ENCODE results near the gene SPINK13.
"Not testable (repeated sequence)": the region's sequence is repeated elsewhere in the genome, so short reads cannot be mapped to it uniquely, and the experiment has no call there.

SPINK13 gene

GRCh38 chr5:148312153-148312552 is 43.6 kb downstream of the SPINK13 start, which contains the start of gene SPINK7:
SPINK7 (plus strand) TSS chr5:148312423; CDS start chr5:148312484, 61 bp downstream.
- Histone ChIP-seq H3K79me1 (ENCODE audit: low read length) (no peaks in the 10 kb centered on the region), H3K79me2 (ENCODE audit: control insufficient read depth, insufficient read depth, low read length, poor library complexity) (no peaks in the 10 kb centered on the region), H4K91ac (ENCODE audit: low read depth, low read length) (no peak within 1 kb of the TSS), H3K27ac (ENCODE audit: low read depth, low read length) (no peak within 1 kb of the TSS), H3K4ac (ENCODE audit: low read depth, low read length) (no peak within 1 kb of the TSS), H3K4me1 (ENCODE audit: control insufficient read depth in 1 of 2, insufficient read depth in 2 of 2, low read length in 2 of 2) (no peaks in the 10 kb centered on the region), H3K23ac (ENCODE audit: low read length) (no peak within 1 kb of the TSS), H3K4me3 (ENCODE audit: low read depth, low read length) (no peak within 1 kb of the TSS), H3K36me3 (ENCODE audit: control insufficient read depth in 1 of 2, insufficient read depth in 2 of 2, low read length in 2 of 2) (no peaks in the 10 kb centered on the region), H2AK5ac (ENCODE audit: low read length) (no peak within 1 kb of the TSS), H4K12ac (ENCODE audit: low read depth, low read length) (no peak within 1 kb of the TSS), H2BK12ac (ENCODE audit: low read length) (no peak within 1 kb of the TSS), H2BK5ac (ENCODE audit: low read depth, low read length, poor library complexity) (no peak within 1 kb of the TSS), H2AFZ (ENCODE audit: insufficient read depth, low read length, poor library complexity) (no peak within 1 kb of the TSS), H2BK120ac (ENCODE audit: insufficient read depth, low read length, poor library complexity) (no peak within 1 kb of the TSS), H3K9me3 (ENCODE audit: insufficient read depth, low read depth, low read length) (no peaks in the 10 kb centered on the region), H3K14ac (ENCODE audit: low read length) (no peak within 1 kb of the TSS), H3K27me3 (ENCODE audit: insufficient read depth, low read length) (no peaks in the 10 kb centered on the region), H3K9ac (ENCODE audit: low read length) (no peak within 1 kb of the TSS), H3K18ac (ENCODE audit: low read length) (no peak within 1 kb of the TSS), H3K4me2 (ENCODE audit: low read length) (no peak within 1 kb of the TSS), H4K8ac (ENCODE audit: low read depth, low read length) (no peak within 1 kb of the TSS)
- DNase-seq = no peak
- no CpG with 5 or more reads among the region's 3 CpGs for WGBS (ENCODE audit: extremely low coverage, insufficient coverage, insufficient read length)

- H2BK12ac ChIP-seq (ENCODE audit: low read length) = no peak overlapping the region
- no peaks in the 10 kb centered on the region for H3K27me3 ChIP-seq (ENCODE audit: insufficient read depth, low read length)
- no CpG with 5 or more reads among the region's 2 CpGs for WGBS (ENCODE audit: extremely low coverage, insufficient coverage, insufficient read length)
- H3K4me1 ChIP-seq (ENCODE audit: control insufficient read depth in 1 of 2, insufficient read depth in 2 of 2, low read length in 2 of 2) = no peaks in the 10 kb centered on the region
- H2AK5ac ChIP-seq (ENCODE audit: low read length) = no peak overlapping the region
- no peak overlapping the region for H4K12ac ChIP-seq (ENCODE audit: low read depth, low read length)
- no peak overlapping the region for H3K27ac ChIP-seq (ENCODE audit: low read depth, low read length)
- no peak overlapping the region for H2BK5ac ChIP-seq (ENCODE audit: low read depth, low read length, poor library complexity)
- H3K9me3 ChIP-seq (ENCODE audit: insufficient read depth, low read depth, low read length) = no peaks in the 10 kb centered on the region
- H3K79me1 ChIP-seq (ENCODE audit: low read length) = no peaks in the 10 kb centered on the region
- no peak overlapping the region for H3K4ac ChIP-seq (ENCODE audit: low read depth, low read length)
- H4K91ac ChIP-seq (ENCODE audit: low read depth, low read length) = no peak overlapping the region
- no peak overlapping the region for H2AFZ ChIP-seq (ENCODE audit: insufficient read depth, low read length, poor library complexity)
- H3K4me2 ChIP-seq (ENCODE audit: low read length) = no peak overlapping the region
- no peaks in the 10 kb centered on the region for H3K79me2 ChIP-seq (ENCODE audit: control insufficient read depth, insufficient read depth, low read length, poor library complexity)
- H3K4me3 ChIP-seq (ENCODE audit: low read depth, low read length) = no peak overlapping the region
- H2BK120ac ChIP-seq (ENCODE audit: insufficient read depth, low read length, poor library complexity) = no peak overlapping the region
- no peak overlapping the region for H3K14ac ChIP-seq (ENCODE audit: low read length)
- H4K8ac ChIP-seq (ENCODE audit: low read depth, low read length) = no peak overlapping the region
- no peak overlapping the region for H3K23ac ChIP-seq (ENCODE audit: low read length)
- no peak for DNase-seq
- no peak overlapping the region for H3K9ac ChIP-seq (ENCODE audit: low read length)
- H3K36me3 ChIP-seq (ENCODE audit: control insufficient read depth in 1 of 2, insufficient read depth in 2 of 2, low read length in 2 of 2) = no peaks in the 10 kb centered on the region
- H3K18ac ChIP-seq (ENCODE audit: low read length) = no peak overlapping the region
Observed at GRCh38 chr5:148314187-148314586, 45.6 kb downstream of the SPINK13 start.

GRCh38 chr5:148314731-148315130 is 46.1 kb downstream of the SPINK13 start:
- Histone ChIP-seq H3K4me3 (ENCODE audit: low read depth, low read length) (no peak overlapping the region), H3K79me2 (ENCODE audit: control insufficient read depth, insufficient read depth, low read length, poor library complexity) (no peaks in the 10 kb centered on the region), H2BK120ac (ENCODE audit: insufficient read depth, low read length, poor library complexity) (no peak overlapping the region), H2AK5ac (ENCODE audit: low read length) (no peak overlapping the region), H3K36me3 (ENCODE audit: control insufficient read depth in 1 of 2, insufficient read depth in 2 of 2, low read length in 2 of 2) (no peaks in the 10 kb centered on the region), H3K9ac (ENCODE audit: low read length) (no peak overlapping the region), H3K79me1 (ENCODE audit: low read length) (no peaks in the 10 kb centered on the region), H3K14ac (ENCODE audit: low read length) (no peak overlapping the region), H4K8ac (ENCODE audit: low read depth, low read length) (no peak overlapping the region), H2BK5ac (ENCODE audit: low read depth, low read length, poor library complexity) (no peak overlapping the region), H3K23ac (ENCODE audit: low read length) (no peak overlapping the region), H3K9me3 (ENCODE audit: insufficient read depth, low read depth, low read length) (no peaks in the 10 kb centered on the region), H3K18ac (ENCODE audit: low read length) (no peak overlapping the region), H3K4ac (ENCODE audit: low read depth, low read length) (no peak overlapping the region), H3K27me3 (ENCODE audit: insufficient read depth, low read length) (no peaks in the 10 kb centered on the region), H4K91ac (ENCODE audit: low read depth, low read length) (no peak overlapping the region), H2BK12ac (ENCODE audit: low read length) (no peak overlapping the region), H3K4me2 (ENCODE audit: low read length) (no peak overlapping the region), H2AFZ (ENCODE audit: insufficient read depth, low read length, poor library complexity) (no peak overlapping the region), H4K12ac (ENCODE audit: low read depth, low read length) (no peak overlapping the region), H3K4me1 (ENCODE audit: control insufficient read depth in 1 of 2, insufficient read depth in 2 of 2, low read length in 2 of 2) (no peaks in the 10 kb centered on the region), H3K27ac (ENCODE audit: low read depth, low read length) (no peak overlapping the region)
- no CpG with 5 or more reads among the region's 4 CpGs for WGBS (ENCODE audit: extremely low coverage, insufficient coverage, insufficient read length)
- DNase-seq = no peak

- no CpG with 5 or more reads among the region's 42 CpGs for WGBS (ENCODE audit: extremely low coverage, insufficient coverage, insufficient read length)
- not testable (repeated sequence) for H2BK5ac ChIP-seq (ENCODE audit: low read depth, low read length, poor library complexity)
- H4K91ac ChIP-seq (ENCODE audit: low read depth, low read length) = peak overlapping the region; percentile 51
Observed at GRCh38 chr5:148320011-148320963, 51.7 kb downstream of the SPINK13 start.

More at GRCh38 chr5:148320011-148320963, 51.7 kb downstream of the SPINK13 start:
- H3K4me1 ChIP-seq (ENCODE audit: control insufficient read depth in 1 of 2, insufficient read depth in 2 of 2, low read length in 2 of 2); H2AK5ac ChIP-seq (ENCODE audit: low read length); H3K36me3 ChIP-seq (ENCODE audit: control insufficient read depth in 1 of 2, insufficient read depth in 2 of 2, low read length in 2 of 2); H3K23ac ChIP-seq (ENCODE audit: low read length); H3K27me3 ChIP-seq (ENCODE audit: insufficient read depth, low read length); H3K27ac ChIP-seq (ENCODE audit: low read depth, low read length); H3K4ac ChIP-seq (ENCODE audit: low read depth, low read length); H3K79me2 ChIP-seq (ENCODE audit: control insufficient read depth, insufficient read depth, low read length, poor library complexity); DNase-seq; H3K18ac ChIP-seq (ENCODE audit: low read length); H2BK12ac ChIP-seq (ENCODE audit: low read length); H3K9me3 ChIP-seq (ENCODE audit: insufficient read depth, low read depth, low read length); H3K79me1 ChIP-seq (ENCODE audit: low read length); H3K9ac ChIP-seq (ENCODE audit: low read length): not testable (repeated sequence)
- Histone ChIP-seq H3K4me2 (ENCODE audit: low read length) (peak overlapping the region; percentile 47), H4K8ac (ENCODE audit: low read depth, low read length) (peak overlapping the region; percentile 84), H4K12ac (ENCODE audit: low read depth, low read length) (peak overlapping the region; percentile 93), H3K14ac (ENCODE audit: low read length) (peak overlapping the region; percentile 84), H2BK120ac (ENCODE audit: insufficient read depth, low read length, poor library complexity) (peak overlapping the region; percentile 24), H3K4me3 (ENCODE audit: low read depth, low read length) (peak overlapping the region; percentile 74), H2AFZ (ENCODE audit: insufficient read depth, low read length, poor library complexity) (peak overlapping the region; percentile 66)

All from trophoblast cell (in vitro differentiated cells and primary cell).